Stimulated activated CD8-positive, alpha-beta memory T cell treated with anti-CD3 and anti-CD28 coated beads, Interleukin-7, amount 100 ng/mL, for 48 hours (primary cell): ENCODE measurements around the gene NPHP1.
"Not testable (repeated sequence)": the region's sequence is repeated elsewhere in the genome, so short reads cannot be mapped to it uniquely, and the experiment has no call there.

Source experiments
- DNase-seq, 2 donors: peaks; one replicate each; pipeline ENCODE4 v3.0.0-alpha.2; 2020; ENCODE audit warnings: low read depth in 1 of 2; ENCODE audit errors: extremely low read depth in 1 of 2

NPHP1 gene

DNA sequence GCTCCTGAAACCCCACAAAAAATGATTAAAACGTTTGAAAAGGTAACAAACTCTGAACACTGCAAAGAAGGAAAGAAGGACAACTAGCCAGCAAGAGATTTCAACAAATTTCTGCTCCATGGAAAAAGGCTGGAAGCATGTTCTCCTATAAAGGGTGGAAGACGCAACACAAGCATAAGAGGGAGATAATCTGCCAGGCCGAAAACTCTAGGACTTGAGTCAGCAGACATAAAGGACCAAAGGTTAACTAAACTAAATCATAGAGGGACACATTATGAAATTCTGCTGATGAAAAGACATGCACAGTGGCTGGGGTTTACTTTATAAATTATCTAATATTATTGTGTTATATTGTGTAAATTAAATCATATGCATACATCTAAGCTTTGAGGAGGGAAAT is 6.8 kb downstream of the NPHP1 start:
- no peak for DNase-seq

DNA sequence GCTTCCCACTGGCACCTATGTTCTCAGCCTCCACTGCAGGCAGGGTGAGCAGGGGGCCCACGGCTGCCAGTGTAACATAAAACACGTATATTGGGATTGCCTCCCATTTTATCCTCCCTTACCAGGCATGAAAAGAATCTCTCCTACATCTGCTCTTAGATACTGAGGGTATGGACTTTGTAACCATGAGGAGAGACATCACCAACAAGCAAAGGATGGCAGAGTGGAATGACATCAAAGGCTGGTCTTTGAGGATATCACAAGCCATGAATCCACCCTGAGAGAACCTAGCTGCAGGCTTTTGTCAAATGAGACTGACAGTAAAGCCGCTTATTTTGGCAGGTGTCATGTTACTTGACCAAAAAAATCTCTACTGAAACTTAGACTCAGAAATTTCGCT is 7.4 kb downstream of the NPHP1 start:
- no peak for DNase-seq

DNA sequence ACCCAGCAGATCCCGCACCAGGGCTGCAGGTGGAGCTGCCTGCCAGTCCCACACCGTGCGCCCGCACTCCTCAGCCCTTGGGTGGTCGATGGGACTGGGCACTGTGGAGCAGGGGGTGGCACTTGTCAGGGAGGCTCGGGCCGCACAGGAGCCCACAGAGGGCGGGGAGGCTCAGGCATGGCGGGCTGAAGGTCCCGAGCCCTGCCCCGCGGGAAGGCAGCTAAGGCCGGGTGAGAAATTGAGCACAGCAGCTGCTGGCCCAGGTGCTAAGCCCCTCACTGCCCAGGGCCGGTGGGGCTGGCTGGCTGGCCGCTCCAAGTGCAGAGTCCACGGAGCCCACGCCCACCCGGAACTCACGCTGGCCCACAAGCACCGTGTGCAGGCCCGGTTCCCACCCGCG is 14.6 kb downstream of the NPHP1 start:
- not testable (repeated sequence) for DNase-seq

DNA sequence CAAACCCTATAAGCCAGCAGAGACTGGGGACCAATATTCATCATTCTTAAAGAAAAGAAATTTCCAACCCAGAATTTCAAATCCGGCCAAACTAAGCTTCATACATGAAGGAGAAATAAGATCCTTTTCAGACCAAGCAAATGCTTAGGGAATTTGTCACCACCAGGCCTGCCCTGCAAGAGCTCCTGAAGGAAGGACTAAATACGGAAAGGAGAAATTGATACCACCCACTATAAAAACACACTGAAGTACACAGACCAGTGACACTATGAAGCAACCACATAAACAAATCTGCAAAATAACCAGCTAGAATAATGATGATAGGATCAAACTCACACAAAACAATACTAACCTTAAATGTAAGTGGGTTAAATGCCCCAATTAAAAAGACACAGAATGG is 22.4 kb downstream of the NPHP1 start:
- DNase-seq: no peak

DNA sequence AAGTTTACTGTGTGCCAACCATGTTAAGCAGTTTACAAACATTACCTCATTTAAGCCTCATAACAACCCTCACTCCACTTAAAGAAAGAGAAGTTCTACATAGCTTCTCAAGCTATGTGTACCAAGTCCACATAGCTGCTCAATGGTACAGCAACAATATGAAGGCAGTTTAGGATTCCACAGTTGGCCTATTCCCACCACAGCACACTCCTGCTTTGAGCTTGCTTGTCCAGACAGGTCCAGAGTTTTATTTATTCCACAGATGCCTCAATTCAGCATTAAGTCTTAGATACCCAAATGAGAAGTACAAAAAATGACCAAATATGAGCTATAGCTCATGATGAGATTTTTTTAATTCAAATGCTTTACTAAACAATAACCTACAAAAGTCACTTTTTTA is 24.8 kb downstream of the NPHP1 start:
- no peak for DNase-seq

DNA sequence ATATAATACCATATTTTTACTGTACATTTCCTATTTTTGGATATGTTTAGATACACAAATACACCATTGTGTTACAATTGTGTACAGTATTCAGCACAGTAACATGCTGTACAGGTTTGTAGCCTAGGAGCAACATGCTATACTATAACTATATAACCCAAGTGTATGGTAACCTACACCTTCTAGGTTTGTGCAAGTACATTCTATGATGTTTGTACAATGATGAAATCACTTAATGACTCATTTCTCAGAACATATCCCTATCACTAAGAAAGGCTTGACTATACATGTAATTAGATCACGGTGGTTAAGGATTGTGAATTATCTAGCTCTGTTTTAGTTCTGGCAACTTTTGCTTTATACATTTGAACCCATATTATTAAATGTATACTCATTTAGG is 31.3 kb downstream of the NPHP1 start:
- no peak for DNase-seq

DNA sequence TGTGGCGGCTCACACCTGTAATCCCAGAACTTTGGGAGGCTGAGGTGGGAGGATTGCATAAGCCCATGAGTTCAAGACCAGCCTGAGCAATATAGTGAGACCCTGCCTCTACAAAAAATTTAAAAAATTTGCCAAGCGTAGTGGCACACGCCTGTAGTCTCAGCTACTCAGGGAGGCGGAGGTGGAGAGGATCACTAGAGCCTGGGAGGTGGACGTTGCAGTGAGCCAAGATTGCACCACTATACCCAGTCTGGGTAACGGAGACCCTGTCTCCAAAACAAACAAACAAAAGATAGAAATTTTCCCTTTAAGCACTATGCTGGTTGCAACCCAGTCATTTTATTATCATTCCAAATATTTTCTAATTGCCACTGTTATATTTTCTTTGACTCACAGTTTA is 32.3 kb downstream of the NPHP1 start:
- no peak for DNase-seq

DNA sequence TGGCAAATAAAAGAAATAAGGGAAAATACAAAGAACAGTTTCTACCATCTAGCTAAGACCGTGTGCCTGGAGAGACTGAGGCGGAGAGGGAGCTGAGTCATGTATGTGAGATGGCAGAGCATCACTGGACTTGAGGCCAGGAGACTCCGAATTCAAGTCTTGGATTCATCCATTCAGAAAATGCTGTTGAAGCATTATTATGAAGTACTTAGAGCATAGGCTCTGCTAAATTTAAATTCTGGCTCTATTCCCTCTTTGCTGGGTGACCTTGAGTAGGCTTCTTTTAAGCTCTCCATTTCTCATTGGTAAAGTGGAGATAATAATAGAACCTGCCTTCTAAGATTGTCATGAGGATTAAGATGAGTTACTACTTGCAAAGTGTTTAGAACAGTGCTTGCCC is 34.7 kb downstream of the NPHP1 start:
- no peak for DNase-seq

DNA sequence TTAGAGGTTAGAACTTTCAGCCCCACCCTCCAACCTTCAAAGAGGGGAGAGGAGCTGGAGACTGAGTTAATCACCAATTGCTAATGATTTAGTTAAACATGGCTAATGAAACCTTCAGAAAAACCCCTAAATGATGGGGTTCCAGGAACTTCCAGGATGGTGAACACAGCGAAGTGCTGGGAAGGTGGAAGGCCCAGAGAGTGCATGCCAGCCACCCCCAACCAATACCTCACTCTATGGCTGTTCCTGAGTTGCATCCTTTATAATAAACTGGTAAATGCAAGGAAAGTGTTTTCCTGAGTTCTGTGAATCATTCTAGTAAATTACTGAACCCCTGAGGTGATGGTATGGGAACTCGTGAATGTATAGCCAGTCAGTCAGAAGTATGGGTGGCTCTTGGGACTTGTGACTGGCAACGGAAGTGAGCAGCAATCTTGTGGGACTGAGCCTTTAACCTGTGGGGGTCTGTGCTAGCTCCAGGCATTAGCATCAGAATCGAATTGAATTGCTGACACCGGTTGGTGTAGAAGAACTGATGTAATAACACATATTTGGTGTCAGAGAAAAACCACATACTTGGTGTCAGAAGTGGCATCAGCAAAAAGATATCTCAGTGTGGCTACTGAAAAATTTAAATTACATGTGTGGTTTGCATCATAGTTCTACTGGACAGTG is 37.4 kb downstream of the NPHP1 start:
- DNase-seq: no peak

DNA sequence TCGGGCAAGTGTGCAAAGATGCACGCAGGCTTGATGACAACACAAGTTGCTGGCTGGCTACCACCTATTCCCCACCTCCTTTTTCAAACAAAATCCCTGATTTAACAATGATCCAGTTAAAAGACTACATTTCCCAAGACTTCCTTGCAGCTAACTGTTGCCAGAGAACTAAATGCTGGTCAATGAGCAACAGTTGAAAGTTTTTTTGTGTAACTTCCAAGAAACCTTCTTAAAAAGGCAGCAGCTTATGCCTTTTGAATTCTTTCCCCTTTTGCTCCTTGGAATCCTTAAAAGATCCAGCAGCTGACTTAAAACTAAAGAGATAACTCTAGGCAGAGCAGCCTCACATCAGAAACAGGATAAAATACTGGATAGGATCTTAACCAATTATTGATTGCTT is 38.5 kb downstream of the NPHP1 start:
- no peak for DNase-seq

DNA sequence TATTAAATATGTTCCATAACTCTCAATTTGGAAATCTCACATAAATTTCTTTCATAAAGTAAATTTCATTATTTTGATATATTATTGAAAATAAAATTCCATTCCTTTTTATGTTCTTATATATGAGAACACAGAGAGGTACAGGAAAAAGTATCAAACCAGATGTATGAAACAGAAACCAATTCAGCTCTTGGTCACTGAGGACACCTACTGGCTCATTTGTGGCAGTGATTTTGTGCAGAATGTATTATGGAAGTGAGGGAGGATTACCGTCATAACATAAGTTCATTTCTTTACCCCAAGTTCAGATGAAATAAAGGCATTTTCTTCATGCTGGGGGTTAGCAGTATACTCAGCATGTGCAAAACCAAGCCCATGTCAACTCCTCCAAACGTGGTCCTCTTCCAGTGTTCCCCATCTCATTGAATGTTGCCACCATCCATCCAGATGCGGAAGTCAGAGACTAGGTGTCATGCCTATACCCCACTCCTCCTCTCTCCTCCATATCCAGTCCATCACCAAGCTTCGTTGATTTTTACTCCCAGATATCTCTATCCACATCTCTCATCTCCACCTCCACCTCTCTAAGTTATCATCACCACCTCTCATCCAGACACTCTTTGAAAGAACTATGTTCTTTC is 47.5 kb downstream of the NPHP1 start:
- no peak for DNase-seq

DNA sequence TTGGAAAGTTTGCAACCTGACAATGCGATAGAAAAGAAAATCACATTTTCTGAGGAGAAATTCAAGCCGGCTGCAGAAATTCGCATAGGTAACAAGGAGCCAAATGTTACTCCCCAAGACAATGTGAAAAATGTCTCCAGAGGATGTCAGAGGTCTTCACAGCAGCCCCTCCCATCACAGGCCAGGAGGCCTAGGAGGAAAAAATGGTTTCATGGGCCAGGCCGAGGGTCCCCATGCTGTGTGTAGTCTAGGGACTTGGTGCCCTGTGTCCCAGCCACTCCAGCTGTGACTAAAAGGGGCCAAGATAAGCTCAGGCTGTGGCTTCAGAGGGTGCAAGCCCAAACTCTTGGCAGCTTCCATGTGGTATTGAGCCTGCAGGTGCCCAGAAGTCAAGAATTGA is 50.0 kb downstream of the NPHP1 start:
- DNase-seq: not testable (repeated sequence)

DNA sequence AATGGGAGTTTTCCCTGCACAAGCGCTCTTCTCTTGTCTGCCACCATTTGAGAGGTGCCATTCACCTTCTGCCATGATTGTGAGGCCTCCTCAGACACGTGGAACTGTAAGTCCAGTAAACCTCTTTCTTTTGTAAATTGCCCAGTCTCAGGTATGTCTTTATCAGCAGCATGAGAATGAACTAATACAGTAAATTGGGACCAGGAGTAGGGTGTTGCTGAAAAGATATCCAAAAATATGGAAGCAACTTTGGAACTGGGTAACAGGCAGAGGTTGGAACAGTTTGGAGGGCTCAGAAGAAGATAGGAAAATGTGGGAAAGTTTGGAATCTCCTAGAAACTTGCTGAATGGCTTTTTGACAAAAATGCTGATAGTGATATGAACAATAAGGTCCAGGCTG is 50.6 kb downstream of the NPHP1 start:
- DNase-seq: not testable (repeated sequence)

DNA sequence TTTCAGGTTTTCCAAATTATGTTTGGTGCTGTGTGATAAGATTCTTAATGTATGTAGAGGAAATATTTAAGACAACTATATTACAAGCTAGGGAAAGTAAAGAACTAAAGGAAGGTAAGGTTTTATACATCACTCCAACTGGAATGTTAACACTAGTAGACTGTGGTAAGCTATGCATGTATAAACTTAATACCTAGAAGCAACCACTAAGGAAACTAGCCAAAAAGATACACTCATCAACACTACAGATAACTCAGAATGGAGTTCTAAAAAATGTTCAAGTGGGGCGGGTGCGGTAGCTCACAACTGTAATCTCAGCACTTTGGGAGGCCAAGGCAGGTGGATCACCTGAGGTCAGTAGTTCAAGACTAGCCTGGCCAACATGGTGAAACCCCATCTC is 51.4 kb downstream of the NPHP1 start:
- no peak for DNase-seq

DNA sequence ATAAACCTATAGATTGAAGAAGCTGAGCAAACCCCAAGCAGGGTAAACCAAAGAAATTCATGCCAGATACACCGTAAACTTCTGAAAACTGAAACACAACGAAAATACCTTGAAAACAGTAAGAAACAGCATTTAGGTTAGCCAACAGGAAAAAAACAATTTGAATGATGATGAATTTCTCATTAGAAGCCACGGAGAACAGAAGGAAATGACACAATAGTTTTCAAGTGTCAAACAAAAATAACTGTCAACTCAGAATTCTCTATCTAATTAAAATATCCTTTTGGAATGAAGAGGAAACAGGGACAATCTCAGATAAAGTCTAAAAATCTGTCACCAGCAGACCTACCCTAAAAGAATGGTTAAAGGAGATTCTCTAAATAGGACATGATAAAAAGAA is 51.9 kb downstream of the NPHP1 start:
- no peak for DNase-seq

DNA sequence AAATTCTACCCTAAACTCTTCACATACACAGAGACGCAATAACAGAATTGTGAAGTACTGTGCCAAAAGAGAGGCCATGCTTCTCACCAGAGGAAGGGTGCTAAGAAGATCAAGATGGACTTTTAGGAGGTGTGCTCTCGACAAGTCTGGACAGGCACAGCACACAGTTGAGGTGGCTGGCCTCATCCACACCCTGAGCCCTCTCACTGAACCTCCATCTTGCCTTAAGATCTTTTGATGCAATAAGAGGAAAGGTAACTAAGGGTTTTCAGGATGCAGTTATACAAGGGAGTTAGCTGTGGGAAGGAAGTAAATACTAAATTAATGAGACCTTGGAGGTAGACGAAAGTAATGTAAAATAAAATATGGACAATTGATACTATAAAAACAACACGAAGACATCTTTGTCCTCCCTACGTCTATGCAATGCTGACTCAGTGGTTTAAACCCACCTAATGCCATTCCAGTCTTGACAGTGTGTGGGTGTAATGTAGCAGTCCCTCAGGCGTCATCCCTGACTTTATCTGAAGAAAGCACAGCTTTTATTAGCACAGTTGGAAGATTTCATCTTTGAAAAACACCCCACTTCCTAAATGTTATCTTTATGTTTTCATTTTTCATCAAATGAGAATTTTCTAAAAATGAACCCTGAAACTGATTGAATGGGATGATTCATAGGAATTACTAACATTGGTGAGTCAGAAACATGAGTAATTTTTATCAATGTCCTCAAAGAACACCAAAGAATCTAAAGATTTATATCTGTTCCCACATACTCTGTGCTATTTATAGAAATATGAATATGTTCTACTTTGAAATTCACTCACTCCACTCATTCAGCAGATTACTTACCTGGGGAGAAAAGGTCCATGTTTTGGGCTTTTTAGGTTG is 55.2 kb downstream of the NPHP1 start:
- DNase-seq: no peak

DNA sequence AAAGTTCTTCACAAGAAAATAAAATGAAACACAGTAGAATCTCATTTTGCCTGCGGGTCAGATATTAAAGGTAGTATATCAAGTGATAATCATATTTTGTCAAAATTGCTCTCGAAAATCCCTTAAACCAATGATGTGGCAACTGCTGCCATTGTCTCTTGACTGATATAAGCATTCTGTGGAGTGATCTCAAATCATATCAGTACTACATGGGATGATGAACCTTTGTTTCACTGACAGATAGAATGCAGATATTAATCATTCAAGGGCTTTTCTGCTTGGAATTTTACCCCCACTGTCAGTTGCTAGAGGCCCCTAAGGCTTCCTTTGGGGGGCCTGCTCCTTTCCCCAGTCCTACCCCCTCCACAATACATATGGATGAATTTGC is 57.9 kb downstream of the NPHP1 start:
- DNase-seq: no peak

DNA sequence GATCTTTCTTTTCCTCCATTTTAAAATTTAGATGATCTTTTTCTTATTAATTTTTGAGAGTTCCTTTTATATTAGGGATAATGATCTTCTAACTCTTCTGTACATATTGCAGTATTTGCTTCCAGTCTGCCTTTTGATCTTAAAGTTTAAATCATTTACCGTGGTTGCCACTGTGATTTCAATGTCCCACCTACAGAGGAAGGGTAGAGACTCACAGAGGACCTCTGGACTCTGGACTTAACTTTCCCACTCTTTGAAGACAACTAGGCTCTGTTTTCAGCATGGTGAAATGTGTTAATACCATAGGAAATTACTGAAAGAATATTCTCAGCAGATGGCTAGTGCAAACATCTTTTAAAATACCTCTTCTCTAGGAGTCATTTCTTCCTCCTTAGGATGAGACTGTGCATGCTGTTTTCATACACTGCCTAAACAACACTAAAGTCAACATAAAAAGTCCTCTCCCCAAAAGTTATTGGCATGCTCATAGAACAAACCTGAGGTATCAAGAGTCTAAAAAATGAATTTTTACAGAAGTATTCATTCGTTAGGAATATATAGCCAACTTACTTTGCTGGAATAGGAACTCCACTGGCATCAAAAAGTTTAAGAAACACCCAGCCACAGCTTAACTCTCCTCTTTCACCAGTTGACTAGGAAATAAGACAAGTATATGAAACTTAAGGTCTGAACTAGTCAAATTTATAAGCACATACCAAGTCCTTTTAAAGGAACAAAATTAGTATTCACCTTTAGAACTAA is 58.4 kb downstream of the NPHP1 start:
- no peak for DNase-seq

DNA sequence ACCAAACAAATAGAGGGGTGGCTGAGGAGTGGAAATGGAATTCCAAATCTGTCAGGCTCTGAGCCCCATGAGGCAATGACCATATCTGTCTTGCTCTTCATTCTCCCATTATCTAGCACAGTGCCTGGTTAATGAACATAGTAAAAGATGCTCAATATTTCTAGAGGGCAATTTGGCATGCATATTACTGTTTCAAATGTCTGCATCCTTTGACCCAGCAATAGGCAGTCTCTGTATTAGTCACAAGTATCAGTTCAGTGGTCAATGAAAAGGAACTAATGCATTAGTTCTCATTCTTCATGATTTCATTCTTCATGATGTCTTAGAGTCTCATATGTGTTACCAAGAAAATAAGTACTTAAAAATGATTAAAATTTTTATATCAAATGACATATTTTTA is 60.8 kb downstream of the NPHP1 start:
- no peak for DNase-seq

DNA sequence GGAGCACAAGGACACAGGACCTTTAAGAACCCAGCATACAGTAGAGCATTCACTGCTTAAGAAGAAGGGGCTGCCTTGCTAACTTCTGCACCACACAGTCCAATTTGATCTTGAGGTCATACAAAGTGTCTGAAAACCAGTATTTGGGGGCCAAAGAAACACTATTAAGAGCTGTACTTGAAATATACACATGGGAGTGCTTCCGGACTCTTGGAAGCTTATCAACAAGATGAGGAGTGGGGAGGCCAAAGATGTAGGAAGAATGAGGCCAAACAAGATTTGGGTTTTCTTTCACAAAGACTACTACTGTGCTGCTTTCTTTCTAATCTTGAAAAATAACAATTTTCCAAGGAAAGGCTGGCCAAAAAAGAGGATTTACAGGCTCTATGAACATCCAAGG is 64.4 kb downstream of the NPHP1 start:
- DNase-seq: no peak

DNA sequence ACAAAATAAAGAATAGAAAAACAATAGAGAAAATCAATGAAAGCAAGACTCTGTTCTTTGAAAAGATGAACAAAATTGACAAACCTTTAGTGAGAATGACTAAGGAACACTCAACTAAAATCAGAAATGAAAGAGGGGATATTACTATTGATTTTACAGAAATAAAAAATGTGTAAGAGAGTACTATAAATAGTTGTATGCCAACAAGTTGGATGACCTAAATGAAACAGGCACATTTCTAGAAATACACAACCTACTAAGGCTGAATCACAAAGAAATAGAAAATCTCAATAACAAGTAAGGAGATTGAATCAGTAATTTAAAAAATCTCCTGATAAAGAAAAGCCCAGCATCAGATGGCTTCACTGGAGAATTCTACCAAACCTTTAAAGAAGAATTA is 70.8 kb downstream of the NPHP1 start:
- no peak for DNase-seq
